Activated CD4-positive, alpha-beta T cell treated with anti-CD3 and anti-CD28 coated beads for 1 hour (primary cell): Measurements from ENCODE around the gene COL27A1.
"Not testable (repeated sequence)": the region's sequence is repeated elsewhere in the genome, so short reads cannot be mapped to it uniquely, and the experiment has no call there.

Experiments used
- DNase-seq: peaks from one replicate; pipeline ENCODE4 v3.0.0-alpha.2; 2020

COL27A1 gene

DNA sequence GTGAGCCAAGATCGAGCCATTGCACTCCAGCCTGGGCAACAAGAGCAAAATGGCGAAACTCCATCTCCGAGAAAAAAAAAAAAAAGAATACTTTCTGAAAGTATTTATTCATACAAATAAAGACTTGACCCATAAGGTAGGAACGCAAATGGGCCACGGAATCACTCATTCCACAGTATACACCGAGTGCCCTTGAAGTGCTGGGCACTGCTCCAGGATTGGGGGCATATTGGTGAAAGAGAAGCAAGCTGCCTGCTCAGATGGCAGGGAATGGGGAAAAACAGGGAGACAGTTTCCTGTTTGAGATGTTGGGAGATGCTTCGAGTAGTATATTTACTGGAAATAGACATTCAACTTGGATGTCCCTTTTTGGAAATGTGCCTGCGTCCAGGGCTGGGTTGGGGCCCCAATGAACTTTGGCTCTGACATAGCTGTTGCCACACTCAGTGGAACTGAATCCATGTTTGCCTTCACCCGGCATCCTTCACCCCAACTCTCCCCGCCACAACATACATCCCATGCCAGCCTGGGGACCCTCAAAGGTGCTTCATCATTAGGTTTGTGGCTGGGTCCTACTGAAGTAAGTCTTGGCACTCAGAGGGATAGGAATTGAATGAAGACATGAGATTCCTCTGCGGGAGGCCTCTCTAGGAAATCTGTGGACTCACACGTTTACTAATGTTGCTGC is 173.7 kb downstream of the COL27A1 start:
- DNase-seq: not testable (repeated sequence)

GRCh38 chr9:114329625-114330022 is 174.3 kb downstream of the COL27A1 start, which contains the start of gene ORM2:
Gene ORM2 (plus strand): TSS chr9:114329869. CDS start chr9:114329905, 36 bp downstream.
- DNase-seq: not testable (repeated sequence)

DNA sequence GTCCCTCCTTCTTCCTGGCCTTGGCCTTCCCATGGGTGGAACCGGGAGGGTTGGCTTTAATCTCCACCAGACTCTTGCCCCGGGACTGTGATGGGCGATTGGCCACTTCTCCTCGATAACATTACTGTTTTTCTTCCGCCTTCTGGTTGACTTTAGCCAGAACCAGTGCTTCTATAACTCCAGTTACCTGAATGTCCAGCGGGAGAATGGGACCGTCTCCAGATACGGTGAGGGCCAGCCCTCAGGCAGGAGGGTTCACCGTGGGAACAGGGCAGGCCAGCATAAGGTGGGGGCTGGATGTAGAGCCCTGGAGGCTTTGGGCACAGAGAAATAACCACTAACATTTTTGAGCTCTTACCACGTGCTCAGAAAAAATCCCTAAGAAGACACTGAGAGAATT is 175.3 kb downstream of the COL27A1 start:
- no peak for DNase-seq

- DNase-seq: not testable (repeated sequence)
These were observed 176.2 kb downstream of the COL27A1 start for GRCh38 chr9:114331229-114332195.

GRCh38 chr9:114332474-114333040 is 177.2 kb downstream of the COL27A1 start:
- not testable (repeated sequence) for DNase-seq

DNA sequence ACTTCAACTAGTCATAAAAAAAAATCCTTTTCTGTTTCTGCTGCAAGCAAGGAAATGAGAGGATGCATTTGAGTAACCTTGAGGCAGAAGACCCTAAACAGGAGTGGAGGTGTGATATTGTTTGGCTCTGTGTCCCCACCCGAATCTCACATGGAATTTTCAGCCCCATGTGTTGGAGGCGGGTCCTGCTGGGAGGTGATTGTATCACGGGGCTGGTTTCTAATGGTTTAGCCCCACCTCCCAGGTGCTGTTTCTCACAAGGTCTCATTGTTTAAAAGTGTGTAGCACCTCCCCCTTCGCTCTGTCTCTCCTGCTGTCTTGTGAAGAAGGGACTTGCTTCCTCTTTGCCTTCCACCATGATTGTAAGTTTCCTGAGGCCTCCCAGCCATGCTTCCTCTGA is 178.4 kb downstream of the COL27A1 start:
- not testable (repeated sequence) for DNase-seq

- no peak for DNase-seq
These were observed 179.2 kb downstream of the COL27A1 start for GRCh38 chr9:114334490-114334889.

- no peak for DNase-seq
These were observed 180.4 kb downstream of the COL27A1 start for GRCh38 chr9:114335745-114336144.

GRCh38 chr9:114336157-114336556 is 180.8 kb downstream of the COL27A1 start:
- no peak for DNase-seq

GRCh38 chr9:114336699-114337395 is 181.5 kb downstream of the COL27A1 start:
- DNase-seq: no peak

DNA sequence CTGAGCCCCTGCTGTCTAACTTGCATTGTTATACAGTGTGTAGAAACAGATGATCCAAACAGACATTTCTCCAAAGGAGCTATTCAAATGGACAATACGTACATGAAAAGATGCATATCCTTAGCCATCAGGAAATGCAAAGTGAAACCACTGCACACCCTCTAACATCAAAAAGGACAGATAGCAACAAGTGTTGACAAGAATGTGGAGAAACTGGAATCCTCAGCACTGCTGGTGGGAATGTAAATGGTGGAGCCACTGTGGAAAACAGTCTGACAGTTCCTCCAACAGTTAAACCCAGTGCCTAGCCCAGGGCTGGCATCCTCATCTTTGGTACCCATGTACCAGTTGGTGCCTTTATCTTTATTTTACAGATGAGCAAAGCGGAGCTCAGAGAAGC is 182.8 kb downstream of the COL27A1 start:
- no peak for DNase-seq

DNA sequence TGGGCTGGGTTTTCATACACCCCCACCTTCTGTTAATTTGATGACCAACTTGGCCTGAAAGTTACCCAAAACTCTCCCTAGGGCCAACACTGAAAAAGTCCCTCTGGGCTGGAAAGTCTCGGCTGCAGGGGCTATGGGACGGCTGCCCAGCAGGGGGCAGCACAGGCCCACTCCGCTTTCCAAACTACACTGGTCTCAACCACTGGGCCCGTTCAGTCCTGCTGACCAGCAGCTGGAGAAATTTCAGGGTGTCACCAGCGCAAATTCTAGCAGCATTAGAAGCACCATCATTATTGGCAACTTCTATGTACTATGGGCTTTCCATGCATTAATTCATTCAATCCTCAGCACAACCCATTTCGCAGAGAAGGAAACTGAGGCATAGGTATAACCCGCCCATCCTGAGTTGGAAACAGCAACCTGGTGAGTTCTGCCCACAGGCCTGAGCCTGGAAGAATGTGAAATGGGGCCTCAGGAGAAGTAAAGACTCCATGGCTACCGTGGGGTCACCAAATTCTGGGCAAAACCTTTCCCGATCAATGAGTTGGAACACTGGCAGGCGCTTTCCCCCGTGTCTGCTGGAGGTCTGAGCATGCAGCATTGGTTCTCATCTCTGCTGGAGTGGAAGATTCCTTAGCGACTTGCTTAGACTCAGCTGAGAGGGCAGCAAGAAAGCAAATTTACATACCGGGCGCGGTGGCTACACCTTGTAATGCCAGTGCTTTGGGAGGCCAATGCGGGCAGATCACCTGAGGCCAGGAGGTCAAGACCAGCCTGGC is 184.0 kb downstream of the COL27A1 start:
- peak; percentile 33 for DNase-seq

- no peak for DNase-seq
These were observed 186.0 kb downstream of the COL27A1 start for GRCh38 chr9:114341152-114341830.

DNA sequence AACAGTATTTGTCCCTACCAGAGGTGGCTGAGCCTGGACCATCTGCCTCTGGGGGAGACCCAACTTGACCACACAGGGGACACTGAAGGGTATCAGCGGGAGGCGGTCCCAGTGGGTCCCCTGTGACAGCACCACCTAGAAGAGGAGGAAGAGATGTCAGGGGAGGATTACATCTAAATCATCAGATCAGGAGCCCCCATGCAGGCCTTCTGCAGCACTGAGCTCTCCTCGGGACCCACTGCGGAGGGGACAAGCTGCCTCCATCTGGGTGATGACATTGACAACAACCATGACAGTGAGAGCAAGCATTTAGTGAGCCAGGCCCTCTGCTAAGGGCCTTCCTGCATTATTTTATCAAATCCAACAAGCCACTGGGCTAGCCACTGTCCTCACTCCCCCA is 186.7 kb downstream of the COL27A1 start:
- no peak for DNase-seq

DNA sequence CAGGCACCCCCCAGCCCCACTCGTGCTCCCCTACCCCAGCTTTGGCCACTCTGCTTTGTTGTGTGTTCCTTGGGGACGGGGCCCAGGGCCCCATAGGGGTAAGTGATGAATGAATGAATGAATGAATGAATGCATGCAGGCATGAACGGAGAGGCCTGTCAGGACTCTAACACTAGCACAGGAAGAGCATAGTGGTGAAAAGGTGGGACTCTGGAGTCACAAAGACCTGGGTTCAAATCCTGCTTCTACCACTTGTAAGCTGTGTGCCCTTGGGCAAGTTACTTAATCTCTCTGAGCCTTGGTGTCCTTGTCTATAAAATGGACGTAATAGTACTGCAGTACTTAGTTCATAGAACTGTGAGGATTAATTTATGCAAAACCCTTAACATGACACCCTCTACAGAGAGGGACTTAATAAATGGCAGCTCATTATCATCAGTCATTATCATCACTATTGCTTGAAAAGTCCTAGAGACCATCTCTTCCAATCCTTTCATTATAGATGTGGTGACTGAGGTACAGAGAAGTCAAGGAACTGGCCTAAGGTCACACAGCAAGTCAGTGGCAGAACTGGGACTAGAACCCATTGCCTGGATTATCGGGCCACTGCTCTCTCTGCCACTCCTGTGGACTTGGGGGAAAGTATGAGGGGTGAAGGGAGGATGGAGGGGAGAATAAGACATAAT is 187.6 kb downstream of the COL27A1 start:
- no peak for DNase-seq

DNA sequence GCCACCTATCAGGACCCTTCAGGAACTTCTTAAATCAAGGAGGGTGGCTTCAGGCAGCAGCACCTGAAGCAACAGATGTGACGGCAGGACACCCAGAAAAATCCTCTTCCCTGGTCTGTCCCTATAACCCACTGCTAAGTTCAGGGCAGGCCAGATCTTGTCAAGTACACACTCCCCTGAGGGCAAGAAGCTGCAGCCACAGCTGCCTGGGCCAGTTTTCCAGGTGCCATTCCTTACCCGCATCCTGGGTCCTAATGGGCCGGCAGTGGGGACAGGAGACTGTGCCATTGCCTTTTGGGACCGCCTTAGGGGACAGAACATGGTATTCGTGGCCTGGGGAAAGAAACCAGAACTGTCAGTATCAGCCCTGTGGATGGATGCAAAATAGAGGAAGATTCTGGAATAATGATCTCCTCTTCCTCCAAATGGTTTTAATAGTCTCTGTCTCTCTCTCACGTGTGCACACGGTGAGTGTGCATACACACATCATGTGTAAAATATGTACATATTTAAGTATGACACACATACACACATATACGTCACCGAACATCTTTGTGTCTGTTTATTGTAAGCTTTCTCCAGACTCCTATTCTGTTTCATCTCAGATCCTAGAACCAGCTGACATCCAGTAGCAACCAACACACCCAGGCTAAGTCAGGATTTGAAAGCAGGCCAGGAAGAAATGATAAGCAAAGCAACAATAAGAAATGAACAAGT is 188.3 kb downstream of the COL27A1 start:
- DNase-seq: no peak

DNA sequence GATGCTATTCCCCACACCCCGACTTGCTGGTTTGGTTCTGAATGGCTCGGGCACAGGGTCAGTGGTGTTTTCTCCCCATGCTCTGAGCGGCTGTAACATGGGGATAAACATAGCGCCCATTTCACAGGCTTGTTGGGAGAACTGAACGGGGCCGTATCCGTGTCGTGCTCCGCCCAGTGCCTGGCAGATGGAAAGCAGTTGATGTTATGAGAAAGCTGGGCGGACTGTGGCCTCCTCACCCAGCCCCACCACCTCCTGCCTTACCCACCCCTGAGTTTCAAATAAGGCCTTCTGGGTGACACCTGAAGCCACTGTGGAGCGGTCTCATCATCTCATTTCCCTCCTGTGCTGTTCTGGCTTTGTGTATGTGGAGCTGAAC is 188.8 kb downstream of the COL27A1 start:
- no peak for DNase-seq

DNA sequence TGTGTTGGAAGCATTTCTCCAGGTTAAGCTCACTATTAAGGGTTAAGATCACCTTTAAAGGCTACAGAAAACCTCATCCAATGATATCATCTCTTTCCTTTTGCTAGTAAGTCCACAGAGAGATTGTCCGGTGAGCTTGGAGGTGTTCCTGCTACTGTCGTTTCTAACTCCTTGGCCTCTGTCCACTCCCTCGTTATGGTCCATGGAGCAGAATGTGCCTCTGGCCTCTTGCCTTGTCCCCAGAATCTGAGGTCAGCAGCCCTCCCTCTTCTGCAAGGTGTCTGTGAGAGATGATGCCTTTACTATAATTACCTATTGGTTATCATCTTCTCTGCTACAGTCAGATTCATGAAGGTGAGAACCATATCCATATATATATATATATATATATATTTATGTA is 189.4 kb downstream of the COL27A1 start:
- DNase-seq: no peak

DNA sequence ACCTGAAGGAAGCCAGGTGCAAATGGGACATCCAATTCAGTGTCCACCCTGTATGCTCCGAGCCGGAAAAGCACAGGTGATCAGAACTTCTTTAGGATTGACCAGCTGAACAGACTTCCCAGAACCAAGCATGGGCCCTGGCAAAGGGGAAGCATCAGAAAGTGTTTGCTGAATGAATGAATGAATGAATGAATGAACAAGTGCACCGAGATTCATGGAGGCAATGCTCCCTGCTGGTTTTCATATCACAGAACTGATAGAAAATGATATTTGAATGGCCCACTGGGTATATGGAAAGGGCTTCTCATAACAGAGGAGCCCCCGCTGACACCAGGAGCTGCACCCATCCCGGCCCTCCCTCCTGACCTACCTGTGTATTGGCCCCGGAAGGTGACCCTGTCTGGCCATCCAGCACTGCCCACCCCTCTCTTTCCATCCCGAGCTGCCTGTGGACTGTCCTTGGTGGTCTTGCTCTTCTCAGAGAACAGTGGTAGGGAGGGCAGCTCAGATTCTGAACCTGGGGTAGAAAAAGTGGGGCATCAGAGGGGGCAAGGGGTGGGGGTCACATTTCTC is 190.2 kb downstream of the COL27A1 start:
- no peak for DNase-seq

DNA sequence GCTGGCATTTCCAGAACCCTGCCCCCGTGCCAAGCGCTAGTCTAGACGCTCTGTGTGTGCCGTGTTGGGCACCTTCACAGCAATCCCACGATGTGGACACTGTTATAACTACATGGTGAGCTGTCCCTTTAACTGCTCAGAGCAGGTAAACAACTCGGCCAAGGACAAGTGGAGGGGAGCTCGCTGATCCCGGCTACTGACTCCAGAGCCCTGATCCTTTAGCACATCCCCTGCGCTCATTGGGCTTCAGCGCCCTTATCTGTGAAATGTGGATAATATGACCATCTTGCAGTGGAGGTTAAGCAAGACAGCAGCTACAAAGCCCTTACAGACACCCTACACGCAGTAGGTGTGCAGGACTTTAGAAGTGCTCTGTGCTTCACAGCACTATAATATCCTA is 190.8 kb downstream of the COL27A1 start:
- DNase-seq: no peak
